A673 (cell line): ENCODE measurements around the gene ALDH3B2.

ENCODE experiments used
- CTCF ChIP-seq: fragments of 300-800, 200-600 bp; sonication (generic); conservative IDR thresholded peaks from 2 replicates; pipeline ENCODE4 v1.5.1; 2017; ENCODE audit warnings: low read depth, mild to moderate bottlenecking, antibody characterized with exemption, low read length, moderate library complexity, mixed read lengths
- EZH2 ChIP-seq: fragments of 200-600 bp; sonication (generic); IDR thresholded peaks from 2 replicates; pipeline ENCODE4 v1.6.1; 2017; ENCODE audit warnings: borderline replicate concordance, low read depth, mild to moderate bottlenecking, mixed read lengths, antibody characterized with exemption, low read length; ENCODE audit not compliant: poor library complexity, severe bottlenecking

- TF ChIP-seq CTCF (no peak), EZH2 (no peak)
Measured at GRCh38 chr11:67641338-67642172, 32.9 kb downstream of the ALDH3B2 start.
